HG02588 (cell line): ENCODE data around the gene FGFR3.

Experiments
- ATAC-seq: cut with Tn5 transposase; IDR thresholded peaks from one replicate; pipeline ENCODE4 v1.9.1; 2021; ENCODE audit warnings: mild to moderate bottlenecking, moderate library complexity; ENCODE audit not compliant: unreplicated experiment

FGFR3 gene

GRCh38 chr4:1801286-1801958 lies 8.3 kb downstream of the FGFR3 start:
- ATAC-seq, result no peak

- no peak for ATAC-seq
Measured at GRCh38 chr4:1802151-1802715, 9.1 kb downstream of the FGFR3 start.

- no peak for ATAC-seq
Measured at GRCh38 chr4:1802720-1803522, 9.8 kb downstream of the FGFR3 start.

GRCh38 chr4:1803523-1804423 lies 10.7 kb downstream of the FGFR3 start:
- no peak for ATAC-seq

DNA sequence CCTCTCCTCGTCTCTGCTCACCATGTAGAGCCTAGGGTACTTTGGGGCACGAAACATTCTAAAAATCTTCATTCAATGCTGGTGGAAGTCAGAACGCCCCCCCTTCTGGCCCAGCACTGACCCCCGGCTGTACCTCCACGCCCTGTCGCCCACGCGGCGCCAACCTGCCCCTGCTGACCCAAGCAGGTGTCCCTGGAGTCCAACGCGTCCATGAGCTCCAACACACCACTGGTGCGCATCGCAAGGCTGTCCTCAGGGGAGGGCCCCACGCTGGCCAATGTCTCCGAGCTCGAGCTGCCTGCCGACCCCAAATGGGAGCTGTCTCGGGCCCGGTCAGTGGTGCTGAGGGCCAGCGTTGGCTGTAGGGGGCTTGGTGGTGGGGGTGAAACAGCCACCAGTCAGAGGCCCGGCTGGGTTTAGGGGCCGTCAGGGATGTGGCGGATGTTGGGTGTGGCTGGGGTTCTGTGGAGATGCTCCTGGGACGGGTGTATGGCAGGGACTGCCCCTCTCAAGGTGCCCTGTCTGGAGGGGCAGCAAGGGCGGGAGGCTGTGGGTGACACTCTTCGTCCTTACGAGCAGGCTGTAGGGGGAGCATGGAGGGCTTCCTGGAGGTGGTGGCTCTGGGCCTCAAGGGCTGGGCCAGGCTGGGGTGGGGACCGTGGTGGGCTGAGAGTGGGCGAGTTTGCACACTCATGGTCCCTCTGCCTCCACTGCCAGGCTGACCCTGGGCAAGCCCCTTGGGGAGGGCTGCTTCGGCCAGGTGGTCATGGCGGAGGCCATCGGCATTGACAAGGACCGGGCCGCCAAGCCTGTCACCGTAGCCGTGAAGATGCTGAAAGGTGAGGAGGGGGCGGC lies 11.8 kb downstream of the FGFR3 start:
- ATAC-seq, result no peak

- ATAC-seq, result no peak
Measured at GRCh38 chr4:1805493-1806222, 12.6 kb downstream of the FGFR3 start.

- ATAC-seq, result no peak
Measured at GRCh38 chr4:1806223-1806564, 13.1 kb downstream of the FGFR3 start.

- ATAC-seq, result no peak
Measured at GRCh38 chr4:1806596-1807331, 13.7 kb downstream of the FGFR3 start.

GRCh38 chr4:1807332-1807777 lies 14.3 kb downstream of the FGFR3 start:
- no peak for ATAC-seq

DNA sequence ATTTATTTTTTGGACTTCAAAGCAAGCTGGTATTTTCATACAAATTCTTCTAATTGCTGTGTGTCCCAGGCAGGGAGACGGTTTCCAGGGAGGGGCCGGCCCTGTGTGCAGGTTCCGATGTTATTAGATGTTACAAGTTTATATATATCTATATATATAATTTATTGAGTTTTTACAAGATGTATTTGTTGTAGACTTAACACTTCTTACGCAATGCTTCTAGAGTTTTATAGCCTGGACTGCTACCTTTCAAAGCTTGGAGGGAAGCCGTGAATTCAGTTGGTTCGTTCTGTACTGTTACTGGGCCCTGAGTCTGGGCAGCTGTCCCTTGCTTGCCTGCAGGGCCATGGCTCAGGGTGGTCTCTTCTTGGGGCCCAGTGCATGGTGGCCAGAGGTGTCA lies 15.3 kb downstream of the FGFR3 start:
- no peak for ATAC-seq

DNA sequence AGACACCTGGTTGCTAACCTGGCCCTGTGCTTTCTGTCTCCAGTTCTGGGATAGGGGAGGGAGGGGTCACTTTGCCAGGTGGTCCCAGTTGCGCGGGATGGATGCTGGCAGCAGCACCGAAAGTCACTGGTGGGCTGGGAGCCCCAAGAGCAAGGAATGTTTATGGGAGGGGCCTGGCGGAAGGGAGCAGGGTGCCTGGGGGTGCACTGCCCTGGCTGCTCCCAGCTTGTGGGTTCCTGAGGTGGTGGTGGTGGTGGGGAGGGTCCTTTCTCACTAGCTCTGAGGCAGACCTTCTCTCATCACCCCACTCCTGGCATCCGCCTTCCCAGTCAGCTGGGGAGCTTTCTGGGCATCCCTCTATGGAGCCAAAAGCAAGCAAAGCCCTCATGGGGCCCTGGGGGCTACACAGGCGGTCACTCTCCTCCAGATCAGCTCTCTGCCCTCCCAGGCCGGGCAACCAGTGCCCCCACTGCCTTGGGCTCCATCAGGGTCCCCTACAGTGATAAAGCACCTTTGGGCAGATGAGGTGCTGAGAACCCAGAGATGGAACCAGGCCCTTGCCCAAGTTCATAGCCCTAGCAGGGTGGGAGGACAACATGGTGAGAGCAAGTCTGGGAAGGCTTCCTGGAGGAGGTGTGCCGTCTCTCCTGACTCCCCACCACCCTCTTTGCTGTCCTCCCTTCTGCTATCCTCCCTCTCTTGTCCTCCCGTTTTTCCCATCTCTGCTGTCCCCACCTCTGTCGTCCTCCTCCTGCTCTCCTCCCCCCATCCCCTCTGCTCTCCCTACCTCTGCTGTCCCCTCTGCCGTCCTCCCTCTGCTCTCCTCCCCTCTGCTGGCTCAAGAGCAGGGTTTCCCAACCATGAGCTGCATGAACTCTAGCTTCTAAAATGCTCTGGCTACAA lies 16.0 kb downstream of the FGFR3 start:
- no peak for ATAC-seq

DNA sequence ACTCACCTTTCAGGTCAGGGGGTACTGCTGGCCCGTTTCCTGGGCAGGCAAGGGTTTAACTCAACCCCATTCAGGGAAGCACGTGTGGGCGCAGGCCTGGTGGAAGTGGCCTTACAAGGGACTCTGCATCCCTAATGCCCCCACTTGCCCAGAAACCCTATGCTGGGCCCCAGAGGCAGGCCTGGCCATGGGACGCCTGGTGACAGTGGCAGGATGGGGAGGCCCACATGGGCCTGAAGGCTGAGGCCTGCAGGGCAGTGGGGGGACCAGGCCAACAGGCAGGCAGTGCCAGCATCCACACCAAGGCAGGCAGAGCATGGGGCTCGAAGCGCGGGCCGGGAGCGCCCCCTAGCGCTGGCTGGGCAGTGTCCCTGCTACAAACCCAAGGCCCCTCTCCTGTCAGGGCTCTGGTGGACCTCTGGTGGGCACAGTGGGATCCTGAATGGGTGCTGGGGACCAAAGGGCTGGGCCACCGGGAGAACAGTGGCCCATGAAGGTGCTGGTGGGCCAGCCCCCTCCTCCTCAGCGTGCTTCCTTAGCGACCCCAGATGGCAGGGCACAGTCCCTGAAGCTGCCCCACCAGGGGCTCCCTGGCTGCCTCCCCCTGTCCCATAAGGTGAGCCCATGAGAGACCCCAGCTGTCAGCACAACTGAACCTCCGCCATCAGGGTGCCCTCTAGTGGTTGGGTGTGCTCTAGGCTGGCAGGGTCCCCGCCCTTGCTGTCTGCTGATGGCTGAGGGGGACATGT lies 16.8 kb downstream of the FGFR3 start:
- ATAC-seq, result no peak

GRCh38 chr4:1810765-1811164 lies 17.7 kb downstream of the FGFR3 start:
- ATAC-seq, result no peak

GRCh38 chr4:1812720-1813119 lies 19.6 kb downstream of the FGFR3 start:
- ATAC-seq, result no peak

DNA sequence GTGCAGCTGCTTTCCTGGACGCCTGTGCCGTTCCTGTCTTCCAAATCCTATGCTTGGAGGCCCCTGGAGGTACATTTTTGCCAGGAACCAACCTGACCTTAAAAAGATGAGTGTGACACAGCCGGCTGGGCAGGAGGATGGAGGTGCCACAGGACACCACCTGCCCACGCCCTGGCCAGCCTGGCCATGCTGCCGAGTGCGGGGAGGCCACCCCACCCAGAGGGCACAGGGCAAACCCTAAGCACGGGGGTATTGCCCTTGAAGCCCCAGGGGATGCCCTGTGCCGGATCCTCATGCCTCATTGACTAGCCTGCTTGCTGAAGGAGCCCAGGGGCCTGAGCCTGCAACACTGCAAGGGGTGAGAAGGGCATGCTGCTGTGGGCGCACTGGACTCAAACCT lies 20.1 kb downstream of the FGFR3 start:
- ATAC-seq, result no peak

- no peak for ATAC-seq
Measured at GRCh38 chr4:1813915-1814314, 20.8 kb downstream of the FGFR3 start.

GRCh38 chr4:1814453-1814852 lies 21.4 kb downstream of the FGFR3 start:
- ATAC-seq, result no peak
